ENCODE results near the gene ORM1. TPM values are rescaled to one million over a fixed set of nuclear protein-coding genes. Genes with fewer than 3 reads are reported as not detected.

ORM1 gene
- total RNA-seq, 4 donors from 2014 or later: 59.2 TPM; not detected in 3

GRCh38 chr9:114278881-114279570, 43.9 kb upstream of the ORM1 start:
- Histone ChIP-seq H3K9me3 (no peaks in the 10 kb centered on the region), H3K27me3 (no peaks in the 10 kb centered on the region), H3K27ac (peak overlapping the region; percentile 65), H3K36me3 (no peaks in the 10 kb centered on the region), H3K4me3 (no peak overlapping the region), H3K4me1 (peaks cover 41% of the 10 kb centered on the region)
- TF ChIP-seq POLR2AphosphoS5 (IDR thresholded peaks at IDR 0.05): no peak
- TF ChIP-seq POLR2A (IDR thresholded peaks at IDR 0.05): no peak
- no peak for TF ChIP-seq CTCF (IDR thresholded peaks at IDR 0.05)
- no peak for TF ChIP-seq EP300 (IDR thresholded peaks at IDR 0.05)
- peak; percentile 50 to 51 for DNase-seq (ENCODE audit: low spot score in 2 of 2)
- WGBS: 57% methylated on average over 9 of the region's 14 CpGs

- peak; percentile 5 to 11 for DNase-seq (ENCODE audit: low spot score in 2 of 2)
- Histone ChIP-seq H3K4me3 (no peak overlapping the region), H3K27me3 (no peaks in the 10 kb centered on the region), H3K9me3 (no peaks in the 10 kb centered on the region), H3K36me3 (no peaks in the 10 kb centered on the region), H3K4me1 (peaks cover 43% of the 10 kb centered on the region), H3K27ac (peak overlapping the region; percentile 65)
- TF ChIP-seq CTCF (IDR thresholded peaks at IDR 0.05) (no peak), EP300 (IDR thresholded peaks at IDR 0.05) (no peak), POLR2AphosphoS5 (IDR thresholded peaks at IDR 0.05) (no peak), POLR2A (IDR thresholded peaks at IDR 0.05) (no peak)
- 83% methylated on average over 3 of the region's 3 CpGs for WGBS
These were observed 43.2 kb upstream of the ORM1 start for GRCh38 chr9:114279693-114280092.

GRCh38 chr9:114280636-114281472, 42.0 kb upstream of the ORM1 start:
- Histone ChIP-seq H3K4me3 (no peak overlapping the region), H3K9me3 (no peaks in the 10 kb centered on the region), H3K36me3 (no peaks in the 10 kb centered on the region), H3K4me1 (peaks cover 52% of the 10 kb centered on the region), H3K27ac (peak overlapping the region; percentile 50), H3K27me3 (no peaks in the 10 kb centered on the region)
- WGBS: 68% methylated on average over 8 of the region's 8 CpGs
- TF ChIP-seq POLR2A (IDR thresholded peaks at IDR 0.05) (no peak), EP300 (IDR thresholded peaks at IDR 0.05) (no peak), CTCF (IDR thresholded peaks at IDR 0.05) (no peak), POLR2AphosphoS5 (IDR thresholded peaks at IDR 0.05) (no peak)
- DNase-seq (ENCODE audit: low spot score in 2 of 2): peak in 1 of 2 donors; percentile 25

GRCh38 chr9:114281473-114282103, 41.3 kb upstream of the ORM1 start:
- TF ChIP-seq POLR2AphosphoS5 (IDR thresholded peaks at IDR 0.05) (no peak), POLR2A (IDR thresholded peaks at IDR 0.05) (no peak), CTCF (IDR thresholded peaks at IDR 0.05) (no peak), EP300 (IDR thresholded peaks at IDR 0.05) (no peak)
- no peak overlapping the region for H3K4me3 ChIP-seq
- no peaks in the 10 kb centered on the region for H3K27me3 ChIP-seq
- H3K27ac ChIP-seq: peak overlapping the region; percentile 50
- H3K36me3 ChIP-seq: no peaks in the 10 kb centered on the region
- H3K4me1 ChIP-seq: peaks cover 49% of the 10 kb centered on the region
- H3K9me3 ChIP-seq: no peaks in the 10 kb centered on the region
- 62% methylated on average over 12 of the region's 12 CpGs for WGBS
- DNase-seq (ENCODE audit: low spot score in 2 of 2): peak; percentile 59 to 69

- Histone ChIP-seq H3K4me1 (peaks cover 44% of the 10 kb centered on the region), H3K27me3 (no peaks in the 10 kb centered on the region), H3K36me3 (no peaks in the 10 kb centered on the region), H3K9me3 (no peaks in the 10 kb centered on the region), H3K4me3 (no peak overlapping the region), H3K27ac (peak overlapping the region; percentile 50)
- DNase-seq (ENCODE audit: low spot score in 2 of 2): peak in 1 of 2 donors; percentile 63
- 92% methylated on average over 10 of the region's 10 CpGs for WGBS
- TF ChIP-seq EP300 (IDR thresholded peaks at IDR 0.05): no peak
- TF ChIP-seq POLR2AphosphoS5 (IDR thresholded peaks at IDR 0.05): no peak
- TF ChIP-seq POLR2A (IDR thresholded peaks at IDR 0.05): no peak
- TF ChIP-seq CTCF (IDR thresholded peaks at IDR 0.05): no peak
These were observed 40.8 kb upstream of the ORM1 start for GRCh38 chr9:114282104-114282485.
